Gastroesophageal sphincter (tissue), 4 donors: ENCODE results near the gene LDHAL6B. TPM values are rescaled to one million over a fixed set of nuclear protein-coding genes. Genes with fewer than 3 reads are reported as not detected.
"Not testable (repeated sequence)": the region's sequence is repeated elsewhere in the genome, so short reads cannot be mapped to it uniquely, and the experiment has no call there.

ENCODE experiments used
- ATAC-seq: fragments of 150-250 bp; one replicate; pipeline ENCODE4 v1.9.1; 2016; ENCODE audit warnings: mild to moderate bottlenecking, moderate library complexity
- H3K27ac ChIP-seq, 4 donors: fragments of 200-600 bp; sonication (generic) in 3 of 4; 1 replicate in 3 of 4; 2 replicates in 1 of 4; pipeline ENCODE4 v1.5.1; 2016 to 2019
- H3K27me3 ChIP-seq: fragments of 200-600 bp; sonication (generic); one replicate; pipeline ENCODE4 v1.5.1; 2019
- H3K36me3 ChIP-seq, 2 donors: fragments of 200-600 bp; sonication (generic); one replicate each; pipeline ENCODE4 v1.5.1; 2019; ENCODE audit warnings: control low read depth in 1 of 2
- H3K4me1 ChIP-seq, 3 donors: fragments of 200-600 bp; sonication (generic); 1 replicate in 2 of 3; 2 replicates in 1 of 3; pipeline ENCODE4 v1.5.1; 2016 to 2019; ENCODE audit warnings: control low read depth in 2 of 3
- H3K4me3 ChIP-seq, 2 donors: fragments of 200-600 bp; sonication (generic); one replicate each; pipeline ENCODE4 v1.5.1; 2019; ENCODE audit warnings: mild to moderate bottlenecking in 1 of 2, moderate library complexity in 1 of 2
- H3K9me3 ChIP-seq, 3 donors: fragments of 200-600 bp; sonication (generic); one replicate each; pipeline ENCODE4 v1.5.1; 2017 to 2019; ENCODE audit warnings: control low read depth in 2 of 3
- CTCF ChIP-seq, 4 experiments: fragments of 200-600 bp in 2 of 4; fragments of 450-650 bp in 2 of 4; sonication (generic) in 1 of 4; IDR thresholded peaks; one replicate each; pipeline ENCODE4 v1.5.1; 2017 to 2019; ENCODE audit warnings: antibody characterized with exemption in 4 of 4, mild to moderate bottlenecking in 2 of 4, moderate library complexity in 2 of 4
- EP300 ChIP-seq: sonication (generic); formaldehyde crosslinking; IDR thresholded peaks from one replicate; pipeline ENCODE4 v1.6.1; 2017; ENCODE audit warnings: antibody characterized with exemption, mild to moderate bottlenecking
- POLR2A ChIP-seq, 2 donors: fragments of 450-650 bp; IDR thresholded peaks; one replicate each; pipeline ENCODE4 v1.6.1; 2017; ENCODE audit warnings: antibody characterized with exemption in 2 of 2, mild to moderate bottlenecking in 2 of 2, moderate library complexity in 1 of 2
- POLR2AphosphoS5 ChIP-seq: sonication (generic); formaldehyde crosslinking; IDR thresholded peaks from one replicate; pipeline ENCODE4 v1.6.1; 2017; ENCODE audit warnings: antibody characterized with exemption
- WGBS, 2 donors: methylation state at CpG; one replicate each; pipeline ENCODE4 v1.1.5; 2018; ENCODE audit warnings: low coverage in 1 of 2; 5-methylcytosine and 5-hydroxymethylcytosine counted together
- total RNA-seq, 4 donors: library from RNA; depleted of rRNA; stranded (reverse); fragments of >200 nt; gene quantifications; one replicate each; pipeline ENCODE4 v1.1.0, GENCODE V29; 2016

LDHAL6B gene
- total RNA-seq, 4 donors from 2014 or later: 0.54 TPM; not detected in 3

- Histone ChIP-seq H3K4me1 (no peaks in the 10 kb centered on the region), H3K9me3 (no peaks in the 10 kb centered on the region), H3K4me3 (no peak overlapping the region), H3K27ac (no peak overlapping the region), H3K27me3 (no peaks in the 10 kb centered on the region), H3K36me3 (peaks cover 0 to 79% of the 10 kb centered on the region in 2 donors)
- no peak for ATAC-seq
- TF ChIP-seq CTCF (IDR thresholded peaks at IDR 0.05): peak in 1 of 4 experiments; percentile 29
- TF ChIP-seq POLR2AphosphoS5: no peak
- WGBS, 2 donors: 80 to 85% methylated on average over 7 to 8 of the region's 23 CpGs
These were observed 45.6 kb upstream of the LDHAL6B start for GRCh38 chr15:59160880-59161593.

GRCh38 chr15:59162080-59162479 lies 44.6 kb upstream of the LDHAL6B start:
- H3K4me3 ChIP-seq, H3K27me3 ChIP-seq, H3K4me1 ChIP-seq, H3K27ac ChIP-seq, H3K9me3 ChIP-seq, ATAC-seq: not testable (repeated sequence)
- WGBS, 2 donors: 95 to 96% methylated on average over 4 to 7 of the region's 8 CpGs
- H3K36me3 ChIP-seq: peaks cover 0 to 68% of the 10 kb centered on the region in 2 donors

- ATAC-seq: no peak
- Histone ChIP-seq H3K27ac (no peak overlapping the region), H3K36me3 (peaks cover 0 to 41% of the 10 kb centered on the region in 2 donors), H3K27me3 (no peaks in the 10 kb centered on the region), H3K9me3 (no peaks in the 10 kb centered on the region), H3K4me1 (peaks cover 0 to 21% (median 2%) of the 10 kb centered on the region in 3 donors), H3K4me3 (no peak overlapping the region)
- no peak for TF ChIP-seq EP300
- TF ChIP-seq CTCF (IDR thresholded peaks at IDR 0.05): no peak
- no peak for TF ChIP-seq POLR2AphosphoS5
- no peak for TF ChIP-seq POLR2A (IDR thresholded peaks at IDR 0.05)
- WGBS, 2 donors: 100% methylated on average over 1 of the region's 3 CpGs
These were observed 40.9 kb upstream of the LDHAL6B start for GRCh38 chr15:59165726-59166125.

- peaks cover 0 to 25% (median 2%) of the 10 kb centered on the region in 3 donors for H3K4me1 ChIP-seq
- H3K27ac ChIP-seq: no peak overlapping the region
- TF ChIP-seq POLR2AphosphoS5 (no peak), EP300 (no peak), POLR2A (IDR thresholded peaks at IDR 0.05) (no peak), CTCF (IDR thresholded peaks at IDR 0.05) (no peak)
- H3K4me3 ChIP-seq: no peak overlapping the region
- no peaks in the 10 kb centered on the region for H3K27me3 ChIP-seq
- 61 to 69% methylated on average over 4 of the region's 4 CpGs for WGBS, 2 donors
- peaks cover 0 to 41% of the 10 kb centered on the region in 2 donors for H3K36me3 ChIP-seq
- no peak for ATAC-seq
- H3K9me3 ChIP-seq: no peaks in the 10 kb centered on the region
These were observed 40.5 kb upstream of the LDHAL6B start for GRCh38 chr15:59166166-59166565.

GRCh38 chr15:59166601-59167265 lies 39.9 kb upstream of the LDHAL6B start:
- Histone ChIP-seq H3K27me3 (no peaks in the 10 kb centered on the region), H3K4me1 (peaks cover 0 to 25% (median 2%) of the 10 kb centered on the region in 3 donors), H3K9me3 (no peaks in the 10 kb centered on the region), H3K27ac (no peak overlapping the region), H3K4me3 (no peak overlapping the region), H3K36me3 (peaks cover 0 to 41% of the 10 kb centered on the region in 2 donors)
- ATAC-seq: no peak
- TF ChIP-seq EP300 (no peak), POLR2AphosphoS5 (no peak), POLR2A (IDR thresholded peaks at IDR 0.05) (no peak), CTCF (IDR thresholded peaks at IDR 0.05) (no peak)
- 70 to 78% methylated on average over 5 to 7 of the region's 11 CpGs for WGBS, 2 donors
